NCI-H2171 (cell line): ENCODE results near the gene AGPAT3.

Experiments used
- DNase-seq: peaks from one replicate; lab custom pipeline; 2025; lab: John Stamatoyannopoulos, UW

The AGPAT3 gene

GRCh38 chr21:43865540-43866259, 677 bp downstream of the AGPAT3 start:
- no peak for DNase-seq

DNA sequence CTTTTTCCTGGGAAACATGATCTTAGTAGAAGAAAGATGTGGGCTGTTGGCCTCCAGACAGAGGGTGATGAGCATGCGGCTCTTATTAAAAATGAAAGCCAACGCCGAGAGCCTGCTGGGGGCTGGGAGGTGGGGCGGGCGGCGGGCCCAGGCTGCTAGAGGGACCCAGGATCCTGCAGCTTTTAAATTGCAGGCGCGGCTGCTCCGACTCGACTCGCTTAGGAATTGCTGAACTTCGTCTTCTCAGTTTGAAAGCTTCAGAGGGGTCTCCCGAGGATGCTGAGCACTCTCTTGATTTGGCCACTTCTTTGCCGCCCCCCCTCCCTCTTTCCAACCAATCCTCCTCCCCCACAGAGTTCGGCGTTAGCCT, 1.2 kb downstream of the AGPAT3 start:
- DNase-seq = peak; percentile 43

GRCh38 chr21:43866659-43867331, 1.8 kb downstream of the AGPAT3 start:
- DNase-seq = no peak

GRCh38 chr21:43867332-43867703, 2.3 kb downstream of the AGPAT3 start:
- no peak for DNase-seq

DNA sequence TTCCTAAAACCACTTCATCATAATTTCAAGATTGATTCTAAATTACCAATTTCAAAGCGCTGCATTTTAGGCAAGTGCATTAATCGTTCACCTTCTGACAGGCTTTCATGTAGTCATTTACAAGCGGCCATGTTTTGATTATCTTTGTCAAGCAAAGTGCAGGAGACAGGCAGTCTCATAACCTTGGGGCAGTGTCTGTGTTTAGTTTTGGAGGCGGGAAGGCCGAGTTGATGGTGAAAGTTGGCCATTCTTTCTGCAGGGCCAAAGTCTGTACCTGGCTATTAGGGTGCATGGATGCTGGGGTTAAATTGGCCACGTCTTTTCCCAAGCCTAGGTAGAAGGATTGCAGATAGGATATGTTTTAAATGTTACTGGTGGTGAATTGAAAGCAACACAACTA, 2.9 kb downstream of the AGPAT3 start:
- DNase-seq = no peak

DNA sequence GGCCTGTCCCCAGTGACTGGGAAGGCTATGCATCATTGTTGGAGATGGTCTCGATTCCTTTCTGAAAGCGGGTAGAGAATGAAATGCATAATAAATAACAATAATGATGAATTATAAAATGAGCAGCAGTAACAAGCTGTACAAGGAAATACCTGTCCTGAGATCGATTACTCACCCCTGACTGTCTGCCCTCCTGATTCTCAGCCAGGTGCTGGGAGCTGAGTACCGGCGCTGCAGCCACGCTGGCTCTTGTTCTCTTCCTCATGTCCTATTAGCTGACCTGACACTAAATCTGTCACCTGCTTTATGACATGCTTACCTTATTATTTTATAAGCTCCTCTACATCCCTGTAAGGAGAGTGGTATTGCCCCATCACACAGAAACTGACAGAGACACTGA, 3.4 kb downstream of the AGPAT3 start:
- no peak for DNase-seq

DNA sequence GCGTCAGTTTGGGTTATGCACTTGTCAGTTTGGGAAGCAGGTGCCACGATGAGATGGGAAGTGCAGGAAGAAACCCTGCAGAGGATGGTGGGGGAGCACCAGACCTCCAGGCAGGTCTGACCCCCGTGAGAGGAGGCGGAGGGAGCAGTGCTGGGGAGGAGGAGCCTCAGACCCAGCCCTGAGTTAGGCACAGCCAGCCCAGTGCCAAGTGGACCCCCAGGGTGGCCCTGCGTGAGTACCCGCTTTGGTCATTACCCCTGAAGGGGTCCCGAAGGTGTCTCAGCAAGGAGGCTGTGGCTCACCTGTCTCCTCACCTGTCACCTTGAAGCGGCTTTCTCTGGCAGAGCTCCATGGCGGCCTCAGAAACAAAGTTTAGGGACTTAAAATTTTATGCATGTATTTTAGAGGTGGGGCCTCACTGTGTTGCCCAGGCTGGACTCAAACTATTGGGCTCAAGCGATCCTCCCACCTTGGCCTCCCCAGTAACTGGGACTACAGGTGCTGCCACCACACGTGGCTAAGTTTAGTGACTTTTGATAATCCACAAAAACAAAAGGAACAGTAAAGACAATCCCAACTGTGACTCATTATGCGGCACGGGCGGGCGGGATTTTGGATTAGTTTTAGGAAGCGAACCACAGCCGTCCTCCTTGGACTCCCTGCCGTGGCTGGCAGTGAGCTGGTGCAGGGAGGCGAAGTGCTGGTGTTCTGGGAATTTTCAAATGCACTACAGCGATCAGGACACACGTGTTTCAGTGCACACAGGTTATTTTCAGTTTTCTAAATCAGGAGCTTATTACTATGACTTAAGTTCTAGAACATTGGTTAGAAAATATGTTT, 4.7 kb downstream of the AGPAT3 start:
- DNase-seq = no peak

DNA sequence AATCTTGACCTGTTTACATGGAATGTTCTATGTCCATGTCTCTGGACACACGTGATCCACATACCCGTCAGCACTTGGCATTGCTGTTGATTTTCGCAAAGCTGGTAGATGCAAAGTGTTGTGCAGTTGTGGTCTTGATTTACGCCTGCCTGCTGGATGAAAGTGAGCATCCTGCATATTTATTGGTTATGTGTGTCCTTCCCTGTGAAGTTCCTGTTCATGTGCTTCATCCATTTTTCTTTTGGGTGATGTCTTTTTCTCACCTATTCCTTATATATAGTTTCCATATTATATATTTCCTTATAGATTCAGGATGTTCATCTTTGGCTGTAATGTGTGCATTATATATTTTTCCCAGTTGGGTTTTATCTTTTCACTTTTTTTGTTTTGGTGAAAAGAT, 6.5 kb downstream of the AGPAT3 start:
- DNase-seq = no peak

GRCh38 chr21:43872531-43873197, 7.6 kb downstream of the AGPAT3 start:
- DNase-seq = no peak

GRCh38 chr21:43873673-43874072, 8.7 kb downstream of the AGPAT3 start:
- DNase-seq = no peak

GRCh38 chr21:43874085-43874805, 9.2 kb downstream of the AGPAT3 start:
- DNase-seq = no peak

DNA sequence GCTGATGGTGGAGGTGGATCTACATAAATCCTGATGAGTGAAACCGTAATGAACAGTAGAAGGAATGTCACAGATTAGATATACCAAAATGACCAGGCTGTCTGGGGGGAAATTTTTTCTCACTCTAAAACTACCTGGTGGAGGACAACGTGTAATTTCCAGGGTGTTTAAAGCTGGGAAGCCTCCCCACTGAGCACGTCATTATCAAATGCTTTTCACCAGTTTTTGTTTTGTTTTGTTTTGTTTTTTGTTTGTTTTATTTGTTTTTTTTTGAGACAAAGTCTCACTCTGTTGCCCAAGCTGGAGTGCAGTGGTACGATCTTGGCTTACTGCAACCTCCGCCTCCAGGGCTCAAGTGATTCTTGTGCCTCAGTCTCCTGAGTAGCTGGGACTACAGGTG, 11.6 kb downstream of the AGPAT3 start:
- no peak for DNase-seq

GRCh38 chr21:43877936-43878575, 13.0 kb downstream of the AGPAT3 start:
- no peak for DNase-seq

GRCh38 chr21:43879348-43880110, 14.5 kb downstream of the AGPAT3 start:
- no peak for DNase-seq

GRCh38 chr21:43880111-43880985, 15.3 kb downstream of the AGPAT3 start:
- no peak for DNase-seq

DNA sequence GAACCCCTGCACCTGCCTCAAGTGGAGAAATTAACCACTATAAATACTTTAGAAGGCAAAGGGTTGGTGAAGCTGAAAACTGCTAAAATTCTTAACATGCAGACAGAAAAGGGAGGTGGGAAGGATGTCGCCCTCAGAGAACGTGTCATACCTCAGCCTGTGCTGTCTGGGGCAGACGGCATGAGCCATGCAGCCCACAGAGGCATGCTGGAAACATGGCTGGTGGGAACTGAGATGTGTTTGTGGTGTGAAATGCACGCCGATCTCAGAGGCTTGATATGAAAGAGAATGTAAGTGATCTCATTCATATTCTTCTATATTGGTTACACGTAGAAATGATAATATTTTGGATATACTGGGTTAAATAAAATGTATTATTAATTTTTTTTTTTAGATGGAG, 16.3 kb downstream of the AGPAT3 start:
- no peak for DNase-seq

DNA sequence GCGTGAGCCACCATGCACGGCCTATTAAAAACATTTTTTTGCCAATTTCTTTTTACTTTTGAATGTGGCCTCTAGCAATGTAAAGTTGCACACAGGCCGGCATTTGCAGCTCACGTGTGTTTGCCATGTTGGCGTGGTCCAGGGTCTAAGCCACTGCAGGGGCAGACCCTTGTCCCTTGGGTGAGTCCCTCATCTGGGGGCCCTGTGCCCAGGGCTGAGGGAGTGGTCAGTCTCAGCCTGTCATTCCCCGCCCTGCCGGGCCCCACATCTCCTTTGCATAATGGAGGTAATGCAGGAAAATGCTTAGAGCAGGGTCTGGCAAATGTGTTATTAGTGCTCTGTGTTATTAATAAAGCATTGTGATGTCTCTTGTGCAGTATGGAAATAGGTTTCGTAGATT, 16.9 kb downstream of the AGPAT3 start:
- no peak for DNase-seq

DNA sequence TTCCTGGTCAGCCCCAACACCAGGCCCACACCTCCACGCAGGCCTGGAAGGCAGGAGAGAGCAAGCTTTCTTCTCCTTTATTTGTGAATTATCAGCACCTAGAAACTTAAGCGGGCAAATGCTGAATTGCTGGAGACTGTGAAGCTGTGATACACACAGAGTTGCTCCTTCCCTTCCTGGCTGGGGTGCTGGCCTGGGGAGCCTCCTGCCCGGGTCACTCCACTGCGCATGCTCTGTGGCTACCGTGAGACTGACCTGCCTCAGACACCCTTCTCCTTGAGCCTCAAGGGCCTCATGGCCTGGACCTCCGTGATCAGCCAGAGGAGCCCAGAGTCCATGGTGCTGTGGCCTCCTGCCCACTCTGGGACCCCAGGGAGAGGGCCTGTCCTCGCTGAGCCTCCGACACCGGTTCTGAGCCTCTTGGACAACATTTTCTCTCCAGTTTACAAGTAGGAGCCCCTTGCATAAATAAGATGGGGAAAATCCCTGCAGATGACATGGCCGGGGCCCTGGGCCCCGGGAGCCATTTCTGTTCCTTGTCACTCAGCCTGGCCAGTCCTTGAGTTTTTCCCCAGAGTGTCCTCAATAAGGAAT, 18.0 kb downstream of the AGPAT3 start:
- DNase-seq = no peak
